Neural progenitor cell (in vitro differentiated cells): ENCODE data around the gene DMKN.
"Not testable (repeated sequence)": the region's sequence is repeated elsewhere in the genome, so short reads cannot be mapped to it uniquely, and the experiment has no call there.

Experiments used
- CTCF ChIP-seq: fragments of 200-600 bp; sonication (generic); IDR thresholded peaks from 2 replicates; pipeline ENCODE4 v1.5.1; 2017; ENCODE audit warnings: antibody characterized with exemption, mild to moderate bottlenecking
- EZH2 ChIP-seq: fragments of 200-600 bp; sonication (generic); IDR thresholded peaks from 2 replicates; pipeline ENCODE4 v1.6.1; 2017; ENCODE audit warnings: antibody characterized with exemption, mild to moderate bottlenecking, moderate library complexity
- EZH2phosphoT487 ChIP-seq: fragments of 200-600 bp; sonication (generic); IDR thresholded peaks from 2 replicates; pipeline ENCODE4 v1.6.1; 2017; ENCODE audit warnings: antibody characterized with exemption

GRCh38 chr19:35474594-35474993 is 38.9 kb downstream of the DMKN start:
- TF ChIP-seq CTCF, EZH2, EZH2phosphoT487: not testable (repeated sequence)
